HL-60/S4 (cell line): ENCODE results near the gene PDCD6IP.

Experiments used
- in situ Hi-C: fragments of 300-500 bp; cut with MboI; formaldehyde crosslinking; loops from 2 replicates; pipeline ENCODE4 v1.14.3; 2022; ENCODE audit warnings: low sequenced_read_pairs

The PDCD6IP gene

GRCh38 chr3:33885496-33885895, 87.1 kb downstream of the PDCD6IP start:
- in situ Hi-C loops: no loop called here

GRCh38 chr3:33886015-33886414, 87.6 kb downstream of the PDCD6IP start:
- in situ Hi-C loops: no loop called here

- in situ Hi-C loops: no loop called here
Measured at GRCh38 chr3:33887478-33887877, 89.0 kb downstream of the PDCD6IP start.

GRCh38 chr3:33889394-33890039, 91.1 kb downstream of the PDCD6IP start:
- in situ Hi-C loops: no loop called here

- in situ Hi-C loops: no loop called here
Measured at GRCh38 chr3:33892655-33893054, 94.2 kb downstream of the PDCD6IP start.

- in situ Hi-C loops: no loop called here
Measured at GRCh38 chr3:33895658-33896057, 97.2 kb downstream of the PDCD6IP start.

- in situ Hi-C loops: no loop called here
Measured at GRCh38 chr3:33897306-33897705, 98.9 kb downstream of the PDCD6IP start.

- in situ Hi-C loops: no loop called here
Measured at GRCh38 chr3:33898901-33899300, 100.5 kb downstream of the PDCD6IP start.

- in situ Hi-C loops: no loop called here
Measured at GRCh38 chr3:33900440-33900808, 102.0 kb downstream of the PDCD6IP start.

GRCh38 chr3:33900809-33901505, 102.5 kb downstream of the PDCD6IP start:
- in situ Hi-C loops: no loop called here

GRCh38 chr3:33901862-33902563, 103.6 kb downstream of the PDCD6IP start:
- in situ Hi-C loops: no loop called here

- in situ Hi-C loops: no loop called here
Measured at GRCh38 chr3:33904730-33905129, 106.3 kb downstream of the PDCD6IP start.

- in situ Hi-C loops: no loop called here
Measured at GRCh38 chr3:33908250-33908851, 109.9 kb downstream of the PDCD6IP start.

- in situ Hi-C loops: no loop called here
Measured at GRCh38 chr3:33909547-33909946, 111.1 kb downstream of the PDCD6IP start.

- in situ Hi-C loops: no loop called here
Measured at GRCh38 chr3:33910031-33910430, 111.6 kb downstream of the PDCD6IP start.

GRCh38 chr3:33911525-33912322, 113.3 kb downstream of the PDCD6IP start:
- in situ Hi-C loops: no loop called here

GRCh38 chr3:33914212-33914611, 115.8 kb downstream of the PDCD6IP start:
- in situ Hi-C loops: no loop called here

GRCh38 chr3:33914731-33915379, 116.4 kb downstream of the PDCD6IP start:
- in situ Hi-C loops: no loop called here

- in situ Hi-C loops: no loop called here
Measured at GRCh38 chr3:33915796-33916546, 117.5 kb downstream of the PDCD6IP start.
